ENCODE data around the gene EVA1A. TPM values are rescaled to one million over a fixed set of nuclear protein-coding genes. Genes with fewer than 3 reads are reported as not detected.

Gene EVA1A
- total and polyA plus RNA-seq, 12 donors = 0.53 to 4.3 (median 1.0) TPM; not detected in 3

DNA sequence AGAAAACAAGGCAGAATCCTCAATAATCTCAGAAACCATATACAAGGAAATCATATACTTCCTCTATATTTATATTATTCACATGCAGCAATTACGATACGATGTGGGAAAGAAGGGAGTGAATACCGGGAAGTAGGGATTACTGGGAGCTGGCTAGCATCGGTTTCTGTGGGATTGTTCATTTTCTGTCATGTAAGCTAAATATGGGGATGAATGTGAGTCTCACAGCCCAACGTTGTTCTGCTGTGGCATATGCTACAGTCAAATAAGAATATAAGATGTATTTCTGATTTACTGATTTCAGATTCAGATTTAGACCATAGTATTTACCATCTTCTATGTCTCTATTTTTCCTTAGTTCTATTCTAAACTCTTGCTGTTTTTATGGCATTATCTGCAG lies 113.6 kb downstream of the EVA1A start:
- H3K4me1 ChIP-seq (replicated peaks in 1 of 2) = no peaks in the 10 kb centered on the region
- no peaks in the 10 kb centered on the region for H3K9me3 ChIP-seq (replicated peaks in 1 of 3)
- no peak for DNase-seq
- no peak overlapping the region for H3K4me3 ChIP-seq
- intact Hi-C loops (cut with DNase I) = no loop called here
- 84 to 90% (median 87%) methylated on average over 5 of the region's 5 CpGs for WGBS, 4 donors
- H3K36me3 ChIP-seq (replicated peaks in 1 of 2) = no peaks in the 10 kb centered on the region
- no peaks in the 10 kb centered on the region for H3K27me3 ChIP-seq
- TF ChIP-seq POLR2A (IDR thresholded peaks at IDR 0.05) = no peak
- TF ChIP-seq, protein P1, sequence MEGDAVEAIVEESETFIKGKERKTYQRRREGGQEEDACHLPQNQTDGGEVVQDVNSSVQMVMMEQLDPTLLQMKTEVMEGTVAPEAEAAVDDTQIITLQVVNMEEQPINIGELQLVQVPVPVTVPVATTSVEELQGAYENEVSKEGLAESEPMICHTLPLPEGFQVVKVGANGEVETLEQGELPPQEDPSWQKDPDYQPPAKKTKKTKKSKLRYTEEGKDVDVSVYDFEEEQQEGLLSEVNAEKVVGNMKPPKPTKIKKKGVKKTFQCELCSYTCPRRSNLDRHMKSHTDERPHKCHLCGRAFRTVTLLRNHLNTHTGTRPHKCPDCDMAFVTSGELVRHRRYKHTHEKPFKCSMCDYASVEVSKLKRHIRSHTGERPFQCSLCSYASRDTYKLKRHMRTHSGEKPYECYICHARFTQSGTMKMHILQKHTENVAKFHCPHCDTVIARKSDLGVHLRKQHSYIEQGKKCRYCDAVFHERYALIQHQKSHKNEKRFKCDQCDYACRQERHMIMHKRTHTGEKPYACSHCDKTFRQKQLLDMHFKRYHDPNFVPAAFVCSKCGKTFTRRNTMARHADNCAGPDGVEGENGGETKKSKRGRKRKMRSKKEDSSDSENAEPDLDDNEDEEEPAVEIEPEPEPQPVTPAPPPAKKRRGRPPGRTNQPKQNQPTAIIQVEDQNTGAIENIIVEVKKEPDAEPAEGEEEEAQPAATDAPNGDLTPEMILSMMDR (IDR thresholded peaks at IDR 0.05) = no peak
- H3K27ac ChIP-seq = no peak overlapping the region

Small RNAs within 50 kb of the gene (small RNA-seq; reads per million reads assigned to genes)
- 0 reads per million in 2 donors for gene RF01233

Other genes with a start within 250 kb of the EVA1A start
- gene MRPL19, start 85.8 kb upstream of the EVA1A start, total RNA-seq = 100 to 1,000 TPM in 1 of 9 donors, 10 to 100 TPM in 8; 41.0 to 107 (median 69.5) TPM
- gene MRPL19, start 85.8 kb upstream of the EVA1A start, polyA plus RNA-seq = 10 to 100 TPM; 16.5 to 86.6 (median 20.1) TPM
- 10 to 100 TPM; 12.4 to 34.1 (median 18.6) TPM for gene GCFC2, start 150.0 kb upstream of the EVA1A start, total RNA-seq
- gene GCFC2, start 150.0 kb upstream of the EVA1A start, polyA plus RNA-seq = 10 to 100 TPM; 23.1 to 52.9 (median 29.2) TPM